GM23248 (cell line): ENCODE measurements around the gene QRFP. TPM values are rescaled to one million over a fixed set of nuclear protein-coding genes. Genes with fewer than 3 reads are reported as not detected.

Experiments used
- DNase-seq: peaks from one replicate; pipeline ENCODE4 v3.0.0-alpha.2; 2015
- H2AFZ ChIP-seq: fragments of 200-600 bp; sonication (generic); 2 replicates; pipeline ENCODE4 v1.6.1; 2016; ENCODE audit warnings: antibody characterized with exemption
- H3F3A ChIP-seq: fragments of 200-600 bp; sonication (generic); 2 replicates; pipeline ENCODE4 v1.6.1; 2016; ENCODE audit warnings: mild to moderate bottlenecking, antibody characterized with exemption, mixed run types; ENCODE audit not compliant: insufficient read depth
- H3K27ac ChIP-seq: fragments of 200-600 bp; sonication (generic); 2 replicates; pipeline ENCODE4 v1.5.1; 2016; ENCODE audit warnings: mild to moderate bottlenecking
- H3K27me3 ChIP-seq: fragments of 200-600 bp; sonication (generic); replicated peaks from 2 replicates; pipeline ENCODE4 v1.6.1; 2016; ENCODE audit warnings: mild to moderate bottlenecking; ENCODE audit not compliant: insufficient read depth
- H3K36me3 ChIP-seq: fragments of 200-600 bp; sonication (generic); 2 replicates; pipeline ENCODE4 v1.6.1; 2016; ENCODE audit warnings: low read depth, mild to moderate bottlenecking
- H3K4me1 ChIP-seq: fragments of 200-600 bp; sonication (generic); 2 replicates; pipeline ENCODE4 v1.6.1; 2016; ENCODE audit warnings: mild to moderate bottlenecking; ENCODE audit not compliant: insufficient read depth
- H3K4me2 ChIP-seq: fragments of 200-600 bp; sonication (generic); one replicate; pipeline ENCODE4 v1.6.1; 2016; ENCODE audit warnings: mild to moderate bottlenecking; ENCODE audit not compliant: unreplicated experiment
- H3K4me3 ChIP-seq: fragments of 200-600 bp; sonication (generic); 2 replicates; pipeline ENCODE4 v1.5.1; 2016; ENCODE audit warnings: mild to moderate bottlenecking
- H3K79me2 ChIP-seq: fragments of 200-600 bp; sonication (generic); 2 replicates; pipeline ENCODE4 v1.6.1; 2016; ENCODE audit warnings: mild to moderate bottlenecking; ENCODE audit not compliant: insufficient read depth
- H3K9ac ChIP-seq: fragments of 200-600 bp; sonication (generic); 2 replicates; pipeline ENCODE4 v1.6.1; 2016; ENCODE audit warnings: mild to moderate bottlenecking
- H3K9me2 ChIP-seq: fragments of 200-600 bp; sonication (generic); 2 replicates; pipeline ENCODE4 v1.6.1; 2016; ENCODE audit warnings: mixed run types, mild to moderate bottlenecking, moderate library complexity; ENCODE audit not compliant: insufficient read depth
- H3K9me3 ChIP-seq: fragments of 200-600 bp; sonication (generic); one replicate; pipeline ENCODE4 v1.6.1; 2017; ENCODE audit warnings: low read depth
- H4K20me1 ChIP-seq: fragments of 200-600 bp; sonication (generic); 2 replicates; pipeline ENCODE4 v1.6.0; 2016; ENCODE audit not compliant: insufficient read depth
- EZH2 ChIP-seq: fragments of 200-600 bp; sonication (generic); IDR thresholded peaks from 2 replicates; pipeline ENCODE4 v1.6.1; 2018; ENCODE audit warnings: antibody characterized with exemption, mild to moderate bottlenecking; ENCODE audit not compliant: insufficient read depth, poor library complexity, severe bottlenecking
- EZH2phosphoT487 ChIP-seq: fragments of 200-600 bp; sonication (generic); IDR thresholded peaks from 2 replicates; pipeline ENCODE4 v1.6.1; 2018; ENCODE audit warnings: antibody characterized with exemption, moderate library complexity, mild to moderate bottlenecking, low read depth; ENCODE audit not compliant: insufficient read depth
- WGBS, 2 experiments: methylation state at CpG; one replicate each; pipeline ENCODE4 v1.1.6; 2015 to 2017; ENCODE audit warnings: low lambda C conversion rate in 2 of 2, low coverage in 1 of 2; ENCODE audit errors: missing lambda C conversion rate in 2 of 2; 5-methylcytosine and 5-hydroxymethylcytosine counted together
- in situ Hi-C: fragments of 300-500 bp; cut with MboI; formaldehyde crosslinking; loops from 2 replicates; pipeline ENCODE4 v1.15.0; 2020
- polyA plus RNA-seq: library from polyadenylated mRNA; unstranded; fragments of >200 nt; fragmentation: Nextera tagmentation; extraction: Ambion mirVana; gene quantifications from 2 replicates; pipeline ENCODE4 v1.2.1, GENCODE V29; 2016
- total RNA-seq: library from RNA; depleted of rRNA; stranded (reverse); fragments of >200 nt; shearing (Covaris generic); gene quantifications from 2 replicates; pipeline ENCODE4 v1.2.3, GENCODE V29; 2014

QRFP gene
- total and polyA plus RNA-seq, 2 experiments from 2014 or later, result 0.18 TPM; not detected in 1

DNA sequence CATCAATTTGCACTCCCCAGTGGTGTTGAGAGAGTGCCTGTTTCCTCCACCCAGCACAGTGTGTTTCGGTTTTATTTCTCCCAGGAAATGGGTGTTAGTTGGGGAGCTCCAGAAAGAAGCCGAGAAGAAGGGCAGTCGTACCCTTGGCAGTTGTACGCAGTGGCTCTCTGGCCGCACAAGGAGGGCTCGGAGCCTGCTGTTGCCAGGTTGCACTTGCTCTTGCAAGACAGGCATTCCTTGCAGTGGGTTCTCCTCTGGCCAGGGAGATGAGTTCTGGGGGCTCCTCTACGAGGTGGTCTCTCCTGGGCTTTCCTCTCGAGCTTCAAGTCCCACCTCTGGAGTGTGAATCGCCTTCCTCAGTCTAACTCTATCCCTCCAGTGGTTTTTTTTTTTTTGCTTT, 29.1 kb downstream of the QRFP start:
- TF ChIP-seq EZH2phosphoT487, result no peak
- no peak for TF ChIP-seq EZH2
- H3K9ac ChIP-seq, result no peak overlapping the region
- in situ Hi-C loops, result loop anchor here (5.0 kb wide), 1 partner anchor 130 kb away; no protein-coding TSS in a partner anchor

DNA sequence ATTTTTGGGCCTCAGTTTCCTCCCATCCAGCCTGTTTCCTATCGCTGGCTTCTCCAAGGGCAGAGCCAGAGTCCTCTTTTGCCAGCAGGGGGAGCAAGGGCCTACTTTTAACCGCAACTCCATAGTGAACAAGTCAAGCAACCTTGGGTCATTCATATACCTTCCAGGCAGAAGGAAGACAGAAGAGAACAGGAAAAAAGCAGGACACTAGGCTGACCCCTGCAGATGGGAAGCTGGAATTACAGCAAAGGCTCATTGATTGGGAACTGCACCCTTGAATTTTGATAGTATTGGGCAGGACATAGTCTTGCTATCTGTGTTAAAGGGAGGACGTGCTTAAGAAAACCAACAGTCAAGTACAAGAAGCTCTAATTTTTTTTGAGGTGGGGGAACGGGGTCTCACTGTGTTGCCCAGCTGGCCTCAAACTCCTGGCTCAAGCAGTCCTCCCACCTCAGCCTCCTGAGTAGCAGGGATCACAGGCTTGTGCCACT, 30.1 kb downstream of the QRFP start:
- peaks cover 62% of the 10 kb centered on the region for H3F3A ChIP-seq
- H3K4me2 ChIP-seq, result peak overlapping the region; percentile 6
- peaks cover 25% of the 10 kb centered on the region for H3K4me1 ChIP-seq
- H3K9ac ChIP-seq, result no peak overlapping the region
- H3K9me2 ChIP-seq, result no peaks in the 10 kb centered on the region
- in situ Hi-C loops, result loop anchor here (5.0 kb wide), 1 partner anchor 131 kb away; no protein-coding TSS in a partner anchor
- DNase-seq, result peak; percentile 88
- WGBS, 2 experiments, result 57 to 65% methylated on average over 4 of the region's 4 CpGs
- H3K4me3 ChIP-seq, result no peak overlapping the region
- no peaks in the 10 kb centered on the region for H3K27me3 ChIP-seq
- H4K20me1 ChIP-seq, result 0 out of 2 replicates have a peak, but pooled peaks cover 5% of the 10 kb centered on the region
- TF ChIP-seq EZH2phosphoT487 (no peak), EZH2 (no peak)
- peaks cover 100% of the 10 kb centered on the region for H3K79me2 ChIP-seq
- peak overlapping the region; percentile 38 for H3K27ac ChIP-seq
- H3K36me3 ChIP-seq, result peaks cover 16% of the 10 kb centered on the region; the same call in 1 of the 2 replicates
- H3K9me3 ChIP-seq, result no peaks in the 10 kb centered on the region
- no peak overlapping the region for H2AFZ ChIP-seq

More for the DNA sequence above, 29.1 kb downstream of the QRFP start:
- Histone ChIP-seq H3K4me3 (no peak overlapping the region), H3K27ac (peak overlapping the region; percentile 38), H3F3A (peaks cover 52% of the 10 kb centered on the region), H3K36me3 (peaks cover 23% of the 10 kb centered on the region; the same call in 1 of the 2 replicates), H3K4me2 (peak overlapping the region; percentile 31), H3K9me3 (no peaks in the 10 kb centered on the region), H3K79me2 (peaks cover 100% of the 10 kb centered on the region), H2AFZ (no peak overlapping the region), H4K20me1 (0 out of 2 replicates have a peak, but pooled peaks cover 5% of the 10 kb centered on the region), H3K27me3 (no peaks in the 10 kb centered on the region), H3K4me1 (peaks cover 18% of the 10 kb centered on the region), H3K9me2 (no peaks in the 10 kb centered on the region)
- DNase-seq, result peak; percentile 49
- WGBS, 2 experiments, result 38 to 49% methylated on average over 9 of the region's 9 CpGs

DNA sequence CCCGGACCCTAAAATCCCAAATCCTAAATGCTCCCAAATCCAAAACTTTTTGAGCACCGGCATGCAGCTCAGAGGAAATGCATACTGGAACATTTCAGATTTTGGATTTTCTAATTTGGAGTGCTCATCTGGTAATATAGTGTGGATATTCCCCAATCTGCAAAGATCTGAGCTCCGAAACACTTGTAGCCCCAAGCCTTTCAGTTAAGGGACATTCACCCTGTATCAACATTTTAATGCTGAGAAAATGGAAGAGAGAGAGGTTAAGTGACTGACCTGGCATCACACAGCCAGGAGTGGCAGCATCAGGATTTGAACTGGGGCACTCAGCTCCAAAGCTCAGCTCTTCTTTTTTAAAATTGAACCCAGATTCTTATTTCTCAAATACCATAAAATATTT, 30.7 kb downstream of the QRFP start:
- no peaks in the 10 kb centered on the region for H3K9me3 ChIP-seq
- peaks cover 16% of the 10 kb centered on the region; the same call in 1 of the 2 replicates for H3K36me3 ChIP-seq
- H2AFZ ChIP-seq, result no peak overlapping the region
- H3K27ac ChIP-seq, result no peak overlapping the region
- H3K79me2 ChIP-seq, result peaks cover 99% of the 10 kb centered on the region
- H3K9me2 ChIP-seq, result no peaks in the 10 kb centered on the region
- DNase-seq, result no peak
- TF ChIP-seq EZH2 (no peak), EZH2phosphoT487 (no peak)
- peaks cover 31% of the 10 kb centered on the region for H3K4me1 ChIP-seq
- H3K27me3 ChIP-seq, result no peaks in the 10 kb centered on the region
- no peak overlapping the region for H3K4me3 ChIP-seq
- 97 to 100% methylated on average over 3 of the region's 3 CpGs for WGBS, 2 experiments
- H3K4me2 ChIP-seq, result no peak overlapping the region
- in situ Hi-C loops, result loop anchor here (5.0 kb wide), 1 partner anchor 131 kb away; no protein-coding TSS in a partner anchor
- H3F3A ChIP-seq, result peaks cover 68% of the 10 kb centered on the region
- H3K9ac ChIP-seq, result no peak overlapping the region
- H4K20me1 ChIP-seq, result 0 out of 2 replicates have a peak, but pooled peaks cover 5% of the 10 kb centered on the region

DNA sequence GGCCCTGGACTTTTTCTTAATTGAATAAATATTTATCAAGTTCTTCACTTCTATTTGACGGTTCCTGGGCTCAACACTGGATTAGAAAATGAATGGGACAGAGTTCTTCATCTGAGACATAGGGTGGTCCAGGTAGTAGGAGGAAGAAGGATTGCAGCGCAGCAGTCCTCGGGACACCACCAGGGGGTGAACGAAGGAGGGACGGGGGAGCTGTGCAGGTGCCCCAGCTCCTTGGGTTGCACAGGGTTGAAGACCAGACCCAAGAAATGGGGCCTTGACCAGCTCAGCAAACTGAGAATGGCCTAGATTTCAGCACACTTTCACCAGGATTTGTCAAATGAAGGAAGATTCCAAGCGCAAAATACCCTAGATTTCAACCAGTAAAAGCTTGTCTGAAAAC, 32.1 kb downstream of the QRFP start:
- H3K9me2 ChIP-seq, result no peaks in the 10 kb centered on the region
- H3K4me3 ChIP-seq, result no peak overlapping the region
- no peak for TF ChIP-seq EZH2phosphoT487
- no peak for TF ChIP-seq EZH2
- peaks cover 97% of the 10 kb centered on the region for H3K79me2 ChIP-seq
- no peak overlapping the region for H3K9ac ChIP-seq
- H3F3A ChIP-seq, result peaks cover 67% of the 10 kb centered on the region
- peaks cover 15% of the 10 kb centered on the region; the same call in 1 of the 2 replicates for H3K36me3 ChIP-seq
- no peaks in the 10 kb centered on the region for H3K27me3 ChIP-seq
- no peak overlapping the region for H3K27ac ChIP-seq
- H3K4me1 ChIP-seq, result peaks cover 44% of the 10 kb centered on the region
- no peaks in the 10 kb centered on the region for H4K20me1 ChIP-seq
- no peak for DNase-seq
- no peak overlapping the region for H2AFZ ChIP-seq
- in situ Hi-C loops, result loop anchor here (5.0 kb wide), 1 partner anchor 157 kb away; no protein-coding TSS in a partner anchor
- 85% methylated on average over 6 of the region's 6 CpGs for WGBS, 2 experiments
- H3K4me2 ChIP-seq, result no peak overlapping the region
- H3K9me3 ChIP-seq, result no peaks in the 10 kb centered on the region
